Measurements from ENCODE around the gene CNBP.

GRCh38 chr3:129204473-129204872, 20.8 kb upstream of the CNBP start:
- TF ChIP-seq CTCF (IDR thresholded peaks at IDR 0.05) (no peak), POLR2A (IDR thresholded peaks at IDR 0.05) (no peak)
